COR-L47 (cell line): ENCODE results near the gene PURB.
"Not testable (repeated sequence)": the region's sequence is repeated elsewhere in the genome, so short reads cannot be mapped to it uniquely, and the experiment has no call there.

Experiments
- DNase-seq: peaks from one replicate; lab custom pipeline; 2025; lab: John Stamatoyannopoulos, UW

PURB gene

DNA sequence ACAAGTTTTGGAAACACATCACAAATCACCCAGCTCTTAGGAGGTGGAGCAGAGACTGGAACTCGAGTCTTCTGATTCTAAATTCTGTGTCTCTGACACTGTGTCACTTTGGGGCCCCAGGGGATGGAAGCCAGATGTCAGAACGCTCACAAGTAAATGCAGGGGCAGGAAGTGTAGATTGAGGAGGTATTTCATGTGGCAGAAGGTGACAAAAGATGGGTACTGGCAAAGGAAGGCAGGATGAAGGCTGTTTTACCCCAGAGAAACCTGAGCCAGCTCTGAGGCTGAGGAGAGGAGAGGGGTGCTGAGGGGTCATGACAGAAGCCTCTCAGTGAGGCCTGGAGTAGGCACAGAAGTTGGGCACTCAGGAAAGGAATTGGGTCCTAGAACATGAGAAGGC lies 6.0 kb upstream of the PURB start:
- no peak for DNase-seq

DNA sequence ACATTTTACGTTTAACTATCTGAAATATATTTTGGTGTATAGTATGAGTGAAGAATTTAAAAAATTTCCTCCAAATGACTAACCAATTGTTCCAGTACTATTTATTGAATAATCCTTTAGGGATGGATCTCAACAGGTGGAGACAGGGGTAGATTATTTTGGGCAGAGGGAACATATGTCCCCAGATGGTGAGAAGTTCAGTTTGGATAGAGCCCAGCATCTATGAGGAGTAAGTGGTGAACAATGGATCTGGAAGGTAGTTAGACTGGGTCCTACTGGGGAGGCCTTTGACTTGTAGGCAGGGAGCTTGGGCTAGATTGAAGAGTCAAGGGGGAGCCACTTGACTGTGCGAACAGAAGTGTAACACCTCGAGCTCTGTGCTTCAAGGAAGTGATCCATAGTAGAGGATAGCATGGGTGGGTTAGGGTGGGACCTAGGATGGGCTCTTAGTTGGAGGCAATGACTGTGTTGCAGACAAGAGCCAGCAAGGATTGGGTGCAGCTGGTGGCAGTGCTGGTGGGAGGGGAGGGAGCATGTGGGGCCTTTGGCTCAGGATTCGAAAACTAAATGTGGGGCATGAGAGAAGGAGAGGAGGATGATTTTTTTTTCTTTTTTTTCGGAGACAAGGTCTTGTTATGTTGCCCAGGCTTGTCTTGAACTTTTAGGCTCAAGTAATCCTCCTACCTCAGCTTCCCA lies 3.9 kb upstream of the PURB start:
- DNase-seq: no peak

- no peak for DNase-seq
Measured at GRCh38 chr7:44887293-44887692, 2.0 kb upstream of the PURB start.

GRCh38 chr7:44884621-44885393 lies 523 bp downstream of the PURB start:
- DNase-seq: peak; percentile 51

- DNase-seq: no peak
Measured at GRCh38 chr7:44883961-44884620, 1.2 kb downstream of the PURB start.

GRCh38 chr7:44882899-44883298 lies 2.4 kb downstream of the PURB start:
- no peak for DNase-seq

DNA sequence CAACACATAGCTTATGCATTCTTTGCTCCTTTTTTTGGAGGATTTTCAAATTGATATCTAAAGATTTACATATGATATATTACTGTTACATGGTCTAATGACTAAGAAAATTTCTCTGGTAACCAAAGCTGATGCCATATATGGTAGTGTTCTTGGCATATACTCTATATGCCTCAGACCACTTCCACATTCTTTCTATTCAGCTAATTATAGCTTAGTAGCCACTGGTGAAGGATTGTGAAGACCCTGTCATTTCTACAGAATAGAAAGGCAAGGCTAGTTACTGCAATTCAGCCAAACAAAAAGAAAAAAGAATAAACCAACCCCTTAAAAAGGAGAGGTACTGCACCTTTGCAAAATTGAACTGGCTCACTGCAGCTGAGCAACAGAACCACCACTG lies 3.7 kb downstream of the PURB start:
- DNase-seq: no peak

GRCh38 chr7:44881066-44881600 lies 4.2 kb downstream of the PURB start:
- no peak for DNase-seq

DNA sequence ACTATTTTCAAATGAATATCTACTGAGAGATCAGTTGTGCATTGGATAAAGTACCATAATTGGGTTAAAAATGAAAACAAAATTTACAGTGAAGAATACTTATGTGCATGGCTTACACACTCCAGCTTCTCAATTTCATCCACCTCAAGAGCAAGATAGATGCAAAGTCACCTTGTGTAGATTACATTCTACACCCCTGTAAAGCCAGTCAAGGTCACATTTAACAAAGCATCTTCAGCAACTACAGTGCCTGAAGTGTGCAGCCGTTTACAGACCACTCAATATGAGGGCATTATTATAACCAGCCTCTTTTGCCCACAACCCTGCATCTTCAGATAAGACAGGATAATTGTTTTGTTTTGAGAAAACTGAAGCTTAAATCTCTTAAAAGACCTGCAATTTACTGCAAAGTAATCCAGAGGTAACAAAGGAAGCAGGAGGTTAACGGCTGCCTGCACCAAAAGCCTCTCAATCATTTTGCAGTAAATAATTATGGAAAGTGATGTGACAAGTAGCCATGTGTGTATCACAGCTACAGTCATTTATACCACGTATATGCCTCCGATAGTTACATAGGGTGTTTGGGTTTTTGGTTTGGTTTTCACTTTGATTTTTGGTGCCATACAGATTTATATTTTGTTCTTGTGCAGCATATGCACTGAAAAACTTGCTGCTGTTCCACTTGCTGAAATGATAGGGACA lies 4.9 kb downstream of the PURB start:
- DNase-seq: no peak

- no peak for DNase-seq
Measured at GRCh38 chr7:44876393-44876792, 8.9 kb downstream of the PURB start.

- DNase-seq: no peak
Measured at GRCh38 chr7:44875241-44875640, 10.1 kb downstream of the PURB start.

GRCh38 chr7:44872787-44873186 lies 12.5 kb downstream of the PURB start:
- DNase-seq: no peak

DNA sequence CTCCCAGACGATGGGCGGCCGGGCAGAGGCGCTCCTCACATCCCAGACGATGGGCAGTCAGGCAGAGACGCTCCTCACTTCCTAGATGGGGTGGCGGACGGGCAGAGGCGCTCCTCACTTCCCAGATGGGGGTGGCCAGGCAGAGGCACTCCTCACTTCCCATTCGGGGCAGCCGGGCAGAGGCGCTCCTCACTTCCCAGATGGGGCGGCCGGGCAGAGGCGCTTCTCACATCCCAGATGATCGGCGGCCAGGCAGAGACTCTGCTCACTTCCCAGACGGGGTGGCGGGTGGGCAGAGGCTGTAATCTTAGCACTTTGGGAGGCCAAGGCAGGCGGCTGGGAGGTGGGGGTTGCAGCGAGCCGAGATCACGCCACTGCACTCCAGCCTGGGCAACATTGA lies 13.4 kb downstream of the PURB start:
- not testable (repeated sequence) for DNase-seq

DNA sequence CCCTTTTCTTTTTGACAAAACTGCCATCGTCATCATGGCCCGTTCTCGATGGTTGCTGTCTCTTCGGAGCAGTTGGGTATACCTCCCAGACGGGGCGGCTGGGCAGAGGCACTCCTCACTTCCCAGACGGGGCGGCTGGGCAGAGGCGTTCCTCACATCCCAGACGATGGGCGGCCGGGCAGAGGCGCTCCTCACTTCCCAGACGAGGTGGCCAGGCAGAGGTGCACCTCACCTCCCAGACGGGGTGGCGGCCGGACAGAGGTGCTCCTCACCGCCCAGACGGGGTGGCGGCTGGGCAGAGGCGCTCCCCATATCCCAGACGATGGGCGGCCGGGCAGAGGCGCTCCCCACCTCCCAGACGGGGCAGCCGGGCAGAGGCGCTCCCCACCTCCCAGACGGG lies 14.6 kb downstream of the PURB start:
- not testable (repeated sequence) for DNase-seq

DNA sequence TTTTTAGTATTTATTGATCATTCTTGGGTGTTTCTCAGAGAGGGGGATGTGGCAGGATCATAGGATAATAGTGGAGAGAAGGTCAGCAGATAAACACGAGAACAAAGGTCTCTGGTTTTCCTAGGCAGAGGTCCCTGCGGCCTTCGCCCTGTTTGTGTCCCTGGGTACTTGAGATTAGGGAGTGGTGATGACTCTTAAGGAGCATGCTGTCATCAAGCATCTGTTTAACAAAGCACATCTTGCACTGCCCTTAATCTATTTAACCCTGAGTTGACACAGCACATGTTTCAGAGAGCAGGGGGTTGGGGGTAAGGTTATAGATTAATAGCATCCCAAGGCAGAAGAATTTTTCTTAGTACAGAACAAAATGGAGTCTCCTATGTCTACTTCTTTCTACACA lies 15.0 kb downstream of the PURB start:
- DNase-seq: not testable (repeated sequence)

DNA sequence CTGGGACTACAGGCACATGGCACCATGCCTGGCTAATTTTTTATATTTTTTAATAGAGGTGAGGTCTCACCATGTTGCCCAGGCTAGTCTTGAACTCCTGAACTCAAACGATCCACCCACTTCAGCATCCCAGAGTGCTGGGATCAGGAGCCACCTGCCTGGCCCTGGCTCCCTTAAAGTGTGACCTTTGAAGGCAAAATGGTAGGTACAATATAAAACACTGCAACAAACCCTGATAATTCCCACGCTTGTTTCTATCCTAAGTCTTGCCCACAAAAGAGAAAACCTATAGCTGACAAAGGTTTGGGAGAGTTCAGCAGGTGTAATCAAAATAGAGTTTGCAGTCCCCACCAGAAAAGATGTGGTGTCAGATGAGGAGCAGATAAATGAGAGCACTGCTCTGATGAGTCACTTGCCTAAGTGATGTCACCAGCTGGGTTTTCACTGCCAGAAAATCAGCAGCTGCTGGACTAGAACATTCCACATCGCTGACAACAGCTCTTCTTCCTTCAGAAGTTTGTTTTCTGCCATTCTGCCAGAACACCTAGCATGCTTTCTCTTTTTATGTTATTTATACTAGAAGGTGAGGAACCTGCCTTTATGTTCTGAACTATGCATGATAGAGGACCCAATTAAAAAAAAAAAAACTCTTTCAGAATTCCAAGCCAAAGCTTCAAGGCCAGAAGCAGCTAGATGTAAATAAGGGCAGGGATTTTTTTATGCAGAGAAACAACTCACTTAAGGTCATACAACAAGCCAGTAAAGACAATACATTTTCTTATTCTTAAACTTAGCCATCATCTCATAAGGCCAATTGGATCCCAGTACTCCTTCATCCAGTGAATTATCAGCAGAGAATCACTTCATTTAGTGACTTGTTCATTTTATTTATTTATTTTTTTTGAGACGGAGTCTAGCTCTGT lies 18.0 kb downstream of the PURB start:
- no peak for DNase-seq

DNA sequence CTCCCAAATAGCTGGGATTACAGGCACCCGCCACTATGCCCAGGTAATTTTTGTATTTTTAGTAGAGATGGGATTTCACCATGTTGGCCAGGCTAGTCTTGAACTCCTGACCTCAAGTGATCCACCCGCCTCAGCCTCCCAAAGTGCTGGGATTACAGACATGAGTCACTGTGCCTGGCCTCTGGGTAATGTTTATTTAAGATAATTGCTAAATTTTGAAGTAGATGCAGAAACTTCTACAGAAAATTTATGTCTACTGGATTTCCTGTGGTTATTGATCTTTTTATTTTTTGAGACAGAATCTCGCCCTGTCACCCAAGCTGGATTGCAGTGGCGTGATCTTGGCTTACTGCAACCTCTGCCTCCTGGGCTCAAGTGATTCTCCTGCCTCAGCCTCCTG lies 23.4 kb downstream of the PURB start:
- not testable (repeated sequence) for DNase-seq

- no peak for DNase-seq
Measured at GRCh38 chr7:44858161-44858560, 27.2 kb downstream of the PURB start.

- DNase-seq: no peak
Measured at GRCh38 chr7:44854644-44855364, 30.5 kb downstream of the PURB start.

DNA sequence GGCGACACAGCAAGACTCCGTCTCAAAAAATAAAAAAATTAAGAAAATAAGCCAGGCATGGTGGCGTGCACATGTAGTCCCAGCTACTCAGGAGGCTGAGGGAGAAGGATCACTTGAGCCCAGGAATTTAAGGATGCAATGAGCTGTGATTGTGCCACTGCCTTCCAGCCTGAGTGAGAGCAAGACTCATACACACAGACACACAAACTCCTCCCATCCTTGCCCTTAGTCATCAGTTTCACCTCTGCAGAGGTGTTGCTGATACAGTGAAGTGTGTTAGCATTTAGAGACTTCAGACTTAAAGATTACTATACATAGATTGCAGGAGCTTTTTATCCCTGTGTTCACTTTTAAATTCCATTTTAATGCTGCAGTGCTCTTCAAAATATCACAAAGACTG lies 31.9 kb downstream of the PURB start:
- no peak for DNase-seq
